Glutamatergic neuron (in vitro differentiated cells): Measurements from ENCODE around the gene KCTD17. TPM values are rescaled to one million over a fixed set of nuclear protein-coding genes. Genes with fewer than 3 reads are reported as not detected.
"Not testable (repeated sequence)": the region's sequence is repeated elsewhere in the genome, so short reads cannot be mapped to it uniquely, and the experiment has no call there.

Source experiments
- DNase-seq: peaks from one replicate; pipeline ENCODE4 v3.0.0; 2022
- H3K27ac Mint-ChIP-seq: one replicate; pipeline ENCODE4 v1.8.0; 2020; ENCODE audit warnings: mild to moderate bottlenecking, mixed read lengths, inconsistent platforms; ENCODE audit not compliant: unreplicated experiment
- H3K27me3 Mint-ChIP-seq: one replicate; pipeline ENCODE4 v1.8.0; 2020; ENCODE audit warnings: mild to moderate bottlenecking, moderate library complexity, mixed read lengths, inconsistent platforms; ENCODE audit not compliant: unreplicated experiment
- H3K36me3 Mint-ChIP-seq: one replicate; pipeline ENCODE4 v1.8.0; 2020; ENCODE audit warnings: mild to moderate bottlenecking, mixed read lengths, inconsistent platforms; ENCODE audit not compliant: unreplicated experiment
- H3K4me1 Mint-ChIP-seq: one replicate; pipeline ENCODE4 v1.8.0; 2020; ENCODE audit warnings: mild to moderate bottlenecking, low read depth, mixed read lengths, inconsistent platforms; ENCODE audit not compliant: unreplicated experiment
- H3K4me3 Mint-ChIP-seq: one replicate; pipeline ENCODE4 v1.8.0; 2020; ENCODE audit warnings: mild to moderate bottlenecking, mixed read lengths, inconsistent platforms; ENCODE audit not compliant: unreplicated experiment
- H3K9me3 Mint-ChIP-seq: one replicate; pipeline ENCODE4 v1.8.0; 2020; ENCODE audit warnings: mild to moderate bottlenecking, moderate library complexity, mixed read lengths, inconsistent platforms; ENCODE audit not compliant: unreplicated experiment
- total RNA-seq: library from RNA; stranded (reverse); fragmentation: NEBNext Ultra II Directional; extraction: Animal tissue kit (Norgen Biotek cat#: 25700); gene quantifications from one replicate; pipeline ENCODE4 v1.2.1, GENCODE V29; 2021; ENCODE audit not compliant: unreplicated experiment
- TF ChIP-seq, protein P1 (sequence below): fragments of 200-600 bp; sonication (generic); IDR thresholded peaks from one replicate; pipeline ENCODE4 v1.5.0; 2021; ENCODE audit not compliant: partially characterized antibody, unreplicated experiment

The KCTD17 gene
- total RNA-seq, 1 donor from 2014 or later: 137 TPM

DNA sequence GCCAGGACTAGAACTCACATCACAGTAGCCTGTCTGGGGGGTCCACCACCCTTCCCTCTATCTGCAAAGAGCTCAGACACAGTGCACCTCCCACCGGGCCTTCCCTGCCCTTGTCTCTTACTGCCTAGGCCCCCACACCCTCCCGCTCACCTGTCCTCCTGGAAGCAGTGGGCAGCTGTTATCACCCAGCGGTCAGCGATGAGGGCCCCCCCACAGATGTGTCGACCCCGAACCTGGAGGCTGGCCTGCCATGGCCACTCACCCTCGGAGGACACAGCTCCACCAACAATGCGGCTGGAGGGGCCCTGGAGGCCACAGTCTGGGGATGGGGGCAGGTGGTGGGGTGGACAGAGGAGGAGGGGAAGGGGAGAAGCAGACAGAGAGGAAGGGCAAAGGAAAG, 18.8 kb downstream of the KCTD17 start:
- Mint-ChIP-seq H3K27ac (no peak overlapping the region), H3K4me1 (peaks cover 6% of the 10 kb centered on the region), H3K27me3 (peaks cover 8% of the 10 kb centered on the region), H3K9me3 (peaks cover 4% of the 10 kb centered on the region), H3K36me3 (no peaks in the 10 kb centered on the region), H3K4me3 (no peak overlapping the region)
- no peak for DNase-seq
- TF ChIP-seq, protein P1, sequence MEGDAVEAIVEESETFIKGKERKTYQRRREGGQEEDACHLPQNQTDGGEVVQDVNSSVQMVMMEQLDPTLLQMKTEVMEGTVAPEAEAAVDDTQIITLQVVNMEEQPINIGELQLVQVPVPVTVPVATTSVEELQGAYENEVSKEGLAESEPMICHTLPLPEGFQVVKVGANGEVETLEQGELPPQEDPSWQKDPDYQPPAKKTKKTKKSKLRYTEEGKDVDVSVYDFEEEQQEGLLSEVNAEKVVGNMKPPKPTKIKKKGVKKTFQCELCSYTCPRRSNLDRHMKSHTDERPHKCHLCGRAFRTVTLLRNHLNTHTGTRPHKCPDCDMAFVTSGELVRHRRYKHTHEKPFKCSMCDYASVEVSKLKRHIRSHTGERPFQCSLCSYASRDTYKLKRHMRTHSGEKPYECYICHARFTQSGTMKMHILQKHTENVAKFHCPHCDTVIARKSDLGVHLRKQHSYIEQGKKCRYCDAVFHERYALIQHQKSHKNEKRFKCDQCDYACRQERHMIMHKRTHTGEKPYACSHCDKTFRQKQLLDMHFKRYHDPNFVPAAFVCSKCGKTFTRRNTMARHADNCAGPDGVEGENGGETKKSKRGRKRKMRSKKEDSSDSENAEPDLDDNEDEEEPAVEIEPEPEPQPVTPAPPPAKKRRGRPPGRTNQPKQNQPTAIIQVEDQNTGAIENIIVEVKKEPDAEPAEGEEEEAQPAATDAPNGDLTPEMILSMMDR: no peak

DNA sequence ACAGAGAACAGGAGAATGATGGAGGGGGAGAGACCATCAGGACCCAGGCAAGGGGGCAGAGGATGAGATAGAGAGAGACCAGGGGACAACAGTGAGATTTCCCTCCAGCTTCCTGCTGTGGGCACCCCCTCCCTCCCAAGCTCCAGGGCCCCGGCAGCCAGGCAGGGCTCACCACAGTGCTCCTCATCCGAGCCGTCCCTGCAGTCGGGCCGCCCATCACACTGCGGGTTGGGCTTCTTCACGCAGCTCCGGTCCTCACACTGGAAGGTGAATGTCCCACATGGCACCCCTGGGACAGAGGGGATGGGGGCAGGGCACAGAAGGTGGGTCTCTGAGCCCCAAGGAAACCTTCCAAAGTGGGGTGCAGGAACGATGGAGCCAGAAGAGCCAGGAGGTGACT, 19.2 kb downstream of the KCTD17 start:
- H3K27ac Mint-ChIP-seq: no peak overlapping the region
- DNase-seq: no peak
- peaks cover 8% of the 10 kb centered on the region for H3K27me3 Mint-ChIP-seq
- H3K4me1 Mint-ChIP-seq: peaks cover 5% of the 10 kb centered on the region
- no peaks in the 10 kb centered on the region for H3K36me3 Mint-ChIP-seq
- TF ChIP-seq, protein P1: no peak
- peaks cover 4% of the 10 kb centered on the region for H3K9me3 Mint-ChIP-seq
- H3K4me3 Mint-ChIP-seq: no peak overlapping the region

DNA sequence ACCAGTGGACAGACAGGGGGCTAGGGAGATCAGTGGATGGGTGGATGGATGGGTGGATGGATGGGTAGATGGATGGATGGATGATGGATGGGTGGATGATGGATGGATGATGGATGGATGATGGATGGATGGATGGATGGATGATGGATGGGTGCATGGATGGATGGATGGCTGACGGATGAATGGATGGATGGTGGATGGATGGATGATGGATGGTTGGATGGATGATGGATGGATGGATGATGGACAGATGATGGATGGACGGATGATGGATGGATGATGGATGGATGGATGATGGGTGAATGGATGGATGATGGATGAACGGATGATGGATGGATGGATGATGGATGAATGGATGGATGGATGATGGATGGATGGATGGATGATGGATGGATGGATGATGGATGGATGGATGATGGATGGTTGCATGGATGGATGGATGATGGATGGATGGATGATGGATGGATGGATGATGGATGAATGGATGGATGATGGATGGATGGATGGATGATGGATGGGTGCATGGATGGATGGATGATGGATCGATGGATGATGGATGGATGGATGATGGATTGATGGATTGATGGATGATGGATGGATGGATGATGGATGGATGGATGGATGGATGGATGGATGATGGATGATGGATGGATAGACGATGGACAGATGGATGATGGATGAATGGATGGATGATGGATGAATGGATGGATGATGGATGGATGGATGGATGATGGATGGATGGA, 20.5 kb downstream of the KCTD17 start:
- H3K4me3 Mint-ChIP-seq, H3K27me3 Mint-ChIP-seq, DNase-seq, H3K27ac Mint-ChIP-seq, H3K4me1 Mint-ChIP-seq, H3K36me3 Mint-ChIP-seq, H3K9me3 Mint-ChIP-seq: not testable (repeated sequence)

DNA sequence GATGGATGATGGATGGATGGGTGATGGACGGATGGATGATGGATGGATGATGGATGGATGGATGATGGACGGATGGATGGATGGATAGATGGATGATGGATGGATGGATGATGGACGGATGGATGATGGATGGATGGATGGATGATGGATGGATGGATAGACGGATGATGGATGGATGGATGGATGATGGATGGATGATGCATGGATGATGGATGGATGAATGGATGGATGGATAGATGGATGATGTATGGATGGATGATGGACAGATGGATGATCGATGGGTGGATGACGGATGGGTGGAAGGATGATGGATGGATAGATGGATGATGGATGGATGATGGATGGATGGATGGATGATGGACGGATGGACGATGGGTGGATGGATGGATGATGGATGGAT, 21.1 kb downstream of the KCTD17 start:
- Mint-ChIP-seq H3K9me3 (peaks cover 4% of the 10 kb centered on the region), H3K27me3 (peaks cover 6% of the 10 kb centered on the region)

DNA sequence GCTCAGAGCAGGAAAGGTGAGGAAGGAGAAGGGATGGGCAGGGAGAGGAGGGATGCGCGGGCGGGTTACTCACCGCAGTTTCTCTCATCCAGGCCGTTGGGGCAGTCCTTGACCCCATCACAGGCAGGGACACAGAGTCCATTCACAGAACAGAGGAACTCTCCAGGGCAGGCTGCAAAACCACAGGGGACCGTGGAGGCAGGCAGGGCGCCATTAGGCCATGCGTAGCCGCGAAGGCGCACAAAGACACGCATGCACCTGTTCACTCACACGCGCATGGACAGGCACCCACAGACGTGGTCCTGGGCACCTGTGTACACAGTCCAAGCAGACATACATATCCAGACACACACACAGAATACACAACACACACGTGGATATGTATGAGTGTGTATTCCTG, 23.0 kb downstream of the KCTD17 start:
- peaks cover 5% of the 10 kb centered on the region for H3K4me1 Mint-ChIP-seq
- H3K9me3 Mint-ChIP-seq: peaks cover 3% of the 10 kb centered on the region
- DNase-seq: no peak
- peaks cover 6% of the 10 kb centered on the region for H3K27me3 Mint-ChIP-seq
- H3K27ac Mint-ChIP-seq: no peak overlapping the region
- no peak overlapping the region for H3K4me3 Mint-ChIP-seq
- TF ChIP-seq, protein P1: no peak
- no peaks in the 10 kb centered on the region for H3K36me3 Mint-ChIP-seq

More for the DNA sequence above, 21.1 kb downstream of the KCTD17 start:
- Mint-ChIP-seq H3K36me3 (no peaks in the 10 kb centered on the region), H3K4me3 (no peak overlapping the region), H3K4me1 (peaks cover 5% of the 10 kb centered on the region), H3K27ac (no peak overlapping the region)
- DNase-seq: no peak
- TF ChIP-seq, protein P1: no peak
